Fibroblast of villous mesenchyme (primary cell): ENCODE measurements around the gene TMEM51. TPM values are rescaled to one million over a fixed set of nuclear protein-coding genes. Genes with fewer than 3 reads are reported as not detected.

ENCODE experiments used
- DNase-seq: peaks from one replicate; pipeline ENCODE4 v3.0.0-alpha.2; 2010; ENCODE audit warnings: low read depth
- H3K4me3 ChIP-seq: 2 replicates; pipeline ENCODE4 v1.5.1; 2011; ENCODE audit warnings: low read depth, mild to moderate bottlenecking, low read length
- total RNA-seq: library from RNA; depleted of rRNA; stranded (reverse); fragments of >200 nt; gene quantifications from 2 replicates; pipeline ENCODE4 v1.2.3, GENCODE V29; 2012
- TF ChIP-seq, protein P1 (sequence below): IDR thresholded peaks from 2 replicates; pipeline ENCODE4 v1.5.1; 2012; ENCODE audit warnings: low read depth, mild to moderate bottlenecking, low read length; ENCODE audit not compliant: insufficient read depth

The TMEM51 gene
- total RNA-seq, 1 donor = 18.6 TPM

DNA sequence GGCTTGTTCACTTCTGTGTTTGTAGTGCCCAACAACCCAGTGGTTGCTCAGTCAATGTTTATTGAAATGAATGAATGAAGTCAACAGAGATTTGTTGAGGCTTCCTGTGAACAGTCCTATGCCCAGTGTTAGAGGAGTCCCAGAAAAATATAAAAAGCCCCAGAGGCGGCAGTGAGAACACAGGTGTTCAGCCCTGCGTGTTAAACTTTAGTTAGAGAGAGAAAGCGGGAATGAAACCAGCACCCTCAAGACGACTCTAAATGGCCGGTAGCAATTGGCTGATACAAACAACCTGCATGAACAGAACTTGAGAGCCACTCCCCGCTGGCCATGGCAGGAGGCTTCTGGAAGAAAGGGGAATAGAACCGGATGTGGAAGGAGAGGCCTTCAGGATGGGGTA lies 22.6 kb downstream of the TMEM51 start:
- no peak for DNase-seq
- no peak overlapping the region for H3K4me3 ChIP-seq
- TF ChIP-seq, protein P1, sequence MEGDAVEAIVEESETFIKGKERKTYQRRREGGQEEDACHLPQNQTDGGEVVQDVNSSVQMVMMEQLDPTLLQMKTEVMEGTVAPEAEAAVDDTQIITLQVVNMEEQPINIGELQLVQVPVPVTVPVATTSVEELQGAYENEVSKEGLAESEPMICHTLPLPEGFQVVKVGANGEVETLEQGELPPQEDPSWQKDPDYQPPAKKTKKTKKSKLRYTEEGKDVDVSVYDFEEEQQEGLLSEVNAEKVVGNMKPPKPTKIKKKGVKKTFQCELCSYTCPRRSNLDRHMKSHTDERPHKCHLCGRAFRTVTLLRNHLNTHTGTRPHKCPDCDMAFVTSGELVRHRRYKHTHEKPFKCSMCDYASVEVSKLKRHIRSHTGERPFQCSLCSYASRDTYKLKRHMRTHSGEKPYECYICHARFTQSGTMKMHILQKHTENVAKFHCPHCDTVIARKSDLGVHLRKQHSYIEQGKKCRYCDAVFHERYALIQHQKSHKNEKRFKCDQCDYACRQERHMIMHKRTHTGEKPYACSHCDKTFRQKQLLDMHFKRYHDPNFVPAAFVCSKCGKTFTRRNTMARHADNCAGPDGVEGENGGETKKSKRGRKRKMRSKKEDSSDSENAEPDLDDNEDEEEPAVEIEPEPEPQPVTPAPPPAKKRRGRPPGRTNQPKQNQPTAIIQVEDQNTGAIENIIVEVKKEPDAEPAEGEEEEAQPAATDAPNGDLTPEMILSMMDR = no peak

DNA sequence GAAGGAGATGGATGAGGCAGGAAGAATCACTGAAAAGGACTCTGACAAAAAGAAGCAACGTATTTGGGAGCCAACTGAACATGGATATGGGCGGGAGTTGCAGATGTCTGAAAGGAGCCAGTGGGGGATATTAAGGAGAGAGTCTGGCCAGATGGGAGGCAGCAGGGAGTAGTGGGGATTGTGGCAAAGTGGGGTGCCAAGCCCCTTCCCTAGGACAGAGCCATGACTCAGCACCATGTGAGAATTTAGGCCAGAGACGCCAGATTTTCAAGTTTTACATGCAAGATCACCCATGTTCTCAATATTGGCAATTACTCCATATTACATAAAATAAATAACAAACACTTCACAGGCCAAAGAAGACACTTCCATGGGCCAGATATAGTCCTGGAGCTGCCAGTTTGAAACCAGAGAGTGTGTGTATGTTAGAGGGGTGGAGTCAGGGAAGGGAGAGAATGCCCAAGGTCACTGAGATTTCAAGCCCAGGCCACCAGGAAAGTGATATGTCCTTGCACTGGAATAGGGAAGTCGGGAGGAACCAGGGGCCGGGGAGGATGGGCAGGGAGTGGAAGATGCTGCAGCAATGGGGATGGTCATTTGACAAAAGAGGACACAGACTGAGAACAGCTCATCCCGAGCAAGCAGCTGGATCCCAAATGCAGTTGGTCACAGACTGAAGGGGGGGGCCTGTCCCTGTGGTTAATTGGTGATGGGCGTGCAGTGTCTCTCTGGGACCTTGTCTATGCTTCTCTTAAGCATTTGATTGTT lies 23.5 kb downstream of the TMEM51 start:
- H3K4me3 ChIP-seq = no peak overlapping the region
- TF ChIP-seq, protein P1 = no peak
- DNase-seq = no peak

DNA sequence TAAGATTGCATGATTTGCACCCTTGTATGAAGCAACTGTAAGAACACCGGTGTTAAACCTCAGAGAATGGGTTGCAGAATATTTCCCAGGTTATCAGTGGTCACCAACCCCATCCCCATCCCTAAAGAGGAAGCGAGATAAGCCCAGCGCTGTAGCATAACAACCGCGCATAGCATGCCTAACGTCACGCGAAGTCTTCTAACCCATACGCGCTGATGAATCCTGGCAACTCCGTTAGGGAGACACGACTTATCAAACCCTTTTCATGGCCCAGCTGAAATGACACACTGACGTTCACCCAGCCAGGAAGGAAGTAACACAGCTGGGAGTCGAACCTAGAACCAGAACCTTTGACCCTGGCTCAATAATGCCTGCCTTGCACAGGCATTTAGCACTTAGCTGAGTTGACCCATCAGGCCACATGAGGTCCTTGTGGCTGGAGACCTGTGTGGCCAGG lies 24.2 kb downstream of the TMEM51 start:
- DNase-seq = peak; percentile 33
- H3K4me3 ChIP-seq = no peak overlapping the region
- TF ChIP-seq, protein P1 = no peak

DNA sequence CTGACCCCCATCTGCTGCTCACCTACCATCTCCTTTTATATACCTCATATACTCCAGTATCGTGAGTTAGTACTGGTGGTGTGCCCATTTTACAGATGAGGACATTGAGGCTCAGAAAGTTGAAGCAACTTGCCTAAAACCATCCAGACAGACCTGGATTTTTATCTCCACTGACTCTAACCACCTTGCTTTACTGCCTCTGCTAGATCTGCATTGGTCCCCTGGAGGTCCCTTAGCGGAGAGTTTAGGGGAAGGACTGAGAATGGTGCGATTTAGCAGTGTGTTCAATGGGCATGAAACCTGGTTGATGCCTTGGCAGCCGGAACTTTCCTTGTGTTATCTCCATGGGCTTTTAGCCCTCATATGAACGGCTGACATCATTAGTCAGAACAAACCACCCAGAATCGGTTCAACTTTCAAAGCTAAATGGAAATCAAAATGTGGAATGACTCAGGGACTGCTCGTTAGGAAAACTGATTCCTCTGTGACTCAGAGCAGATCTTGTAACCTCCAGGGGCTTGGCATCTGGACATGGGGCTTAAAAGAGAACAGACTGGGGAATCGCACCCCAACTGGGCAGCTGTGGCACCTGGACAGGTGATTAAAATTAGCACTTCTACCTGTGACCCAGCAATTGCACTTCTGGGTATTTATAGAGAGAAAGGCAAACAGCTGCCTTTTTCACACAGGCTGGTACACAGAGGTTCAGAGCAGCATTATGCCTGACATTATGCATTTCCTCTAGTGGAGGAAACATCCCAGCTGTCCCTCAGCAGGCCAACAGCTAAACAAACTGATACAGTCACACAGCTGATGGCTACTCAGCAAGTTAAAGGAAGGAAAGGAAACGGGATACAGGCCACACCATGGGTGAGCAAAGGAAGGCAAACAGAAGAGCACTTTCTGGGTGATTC lies 25.3 kb downstream of the TMEM51 start:
- TF ChIP-seq, protein P1 = no peak
- DNase-seq = peak; percentile 95

DNA sequence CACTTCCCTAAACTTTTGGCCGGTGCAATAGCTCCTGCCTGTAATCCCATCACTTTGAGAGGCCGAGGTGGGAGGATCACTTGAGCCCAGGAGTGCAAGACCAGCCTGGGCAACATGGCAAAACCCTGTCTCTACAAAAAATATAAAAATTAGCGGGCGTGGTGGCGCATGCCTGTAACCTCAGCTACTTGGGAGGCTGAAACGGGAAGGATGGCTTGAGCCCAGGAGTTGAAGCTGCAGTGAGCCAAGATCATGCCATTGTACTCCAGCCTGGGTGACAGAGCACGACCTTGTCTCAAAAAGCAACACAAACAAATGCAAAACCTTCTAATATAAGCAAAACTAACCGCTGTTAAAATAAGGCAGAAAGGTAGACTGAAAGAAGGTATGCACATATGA lies 25.9 kb downstream of the TMEM51 start:
- no peak for DNase-seq
- no peak overlapping the region for H3K4me3 ChIP-seq

More for the DNA sequence above, 25.3 kb downstream of the TMEM51 start:
- no peak overlapping the region for H3K4me3 ChIP-seq

DNA sequence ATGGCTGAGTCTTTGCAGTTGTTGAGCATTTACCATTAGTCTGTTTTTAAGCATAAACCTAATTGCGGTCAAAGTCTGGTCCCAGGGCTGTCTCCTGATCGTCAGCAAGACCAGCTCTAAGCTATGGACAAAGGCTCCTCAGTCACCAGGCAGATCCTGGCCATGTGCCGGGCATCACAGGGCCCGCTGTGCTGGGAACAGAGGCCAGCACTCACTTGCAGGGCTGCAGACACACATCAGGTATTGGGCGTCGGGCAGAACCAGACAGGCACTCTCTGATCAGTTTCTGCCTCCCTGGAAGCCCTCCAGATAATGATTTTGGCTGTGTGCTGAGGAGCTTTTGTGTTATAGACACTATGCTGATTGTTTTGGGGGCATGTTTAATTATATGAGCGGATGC lies 26.6 kb downstream of the TMEM51 start:
- DNase-seq = no peak
- TF ChIP-seq, protein P1 = no peak
- H3K4me3 ChIP-seq = no peak overlapping the region

More for the DNA sequence above, 25.9 kb downstream of the TMEM51 start:
- TF ChIP-seq, protein P1 = no peak
